Neural cell (in vitro differentiated cells): ENCODE results near the gene SIN3A. TPM values are rescaled to one million over a fixed set of nuclear protein-coding genes. Genes with fewer than 3 reads are reported as not detected.

ENCODE experiments used
- H2AFZ ChIP-seq: fragments of 200-600, 300-800 bp; sonication (generic), shearing (Covaris generic); 2 replicates; pipeline ENCODE4 v1.6.0; 2014; ENCODE audit warnings: low read depth, mild to moderate bottlenecking, antibody characterized with exemption, low read length, moderate library complexity
- H3F3A ChIP-seq: fragments of 200-600 bp; shearing (Covaris generic); 2 replicates; pipeline ENCODE4 v1.6.1; 2016; ENCODE audit warnings: mild to moderate bottlenecking, moderate library complexity, mixed read lengths, antibody characterized with exemption, low read length; ENCODE audit not compliant: insufficient read depth, poor library complexity, severe bottlenecking
- H3K27ac ChIP-seq: fragments of 200-600, 300-800 bp; sonication (generic), shearing (Covaris generic); 2 replicates; pipeline ENCODE4 v1.5.1; 2014; ENCODE audit warnings: mild to moderate bottlenecking, low read length, moderate library complexity
- H3K27me3 ChIP-seq: fragments of 300-800, 200-600 bp; sonication (generic), shearing (Covaris generic); 2 replicates; pipeline ENCODE4 v1.6.0; 2014; ENCODE audit warnings: mild to moderate bottlenecking, low read depth, low read length, moderate library complexity; ENCODE audit not compliant: insufficient read depth
- H3K36me3 ChIP-seq: fragments of 300-800, 200-600 bp; sonication (generic), shearing (Covaris generic); 2 replicates; pipeline ENCODE4 v1.5.1; 2014; ENCODE audit warnings: mild to moderate bottlenecking, antibody characterized with exemption, low read length, moderate library complexity; ENCODE audit not compliant: insufficient read depth
- H3K4me2 ChIP-seq: fragments of 300-800, 200-600 bp; sonication (generic), shearing (Covaris generic); 2 replicates; pipeline ENCODE4 v1.6.0; 2014; ENCODE audit warnings: mild to moderate bottlenecking, low read length
- H3K4me3 ChIP-seq: fragments of 300-800, 200-600 bp; sonication (generic), shearing (Covaris generic); 2 replicates; pipeline ENCODE4 v1.5.1; 2014; ENCODE audit warnings: mild to moderate bottlenecking, low read length, moderate library complexity
- H3K79me2 ChIP-seq: fragments of 200-600 bp; shearing (Covaris generic); replicated peaks from 2 replicates; pipeline ENCODE4 v1.6.0; 2014; ENCODE audit warnings: mild to moderate bottlenecking, low read length, moderate library complexity; ENCODE audit not compliant: insufficient read depth
- H3K9ac ChIP-seq: fragments of 300-800, 200-600 bp; sonication (generic), shearing (Covaris generic); 2 replicates; pipeline ENCODE4 v1.6.1; 2016; ENCODE audit warnings: mild to moderate bottlenecking, low read length, mixed read lengths
- H3K9me2 ChIP-seq: fragments of 200-600 bp; shearing (Covaris generic); 2 replicates; pipeline ENCODE4 v1.6.1; 2016; ENCODE audit warnings: mild to moderate bottlenecking, low read length, mixed read lengths; ENCODE audit not compliant: insufficient read depth
- H3K9me3 ChIP-seq: fragments of 200-600, 300-800 bp; sonication (generic), shearing (Covaris generic); 2 replicates; pipeline ENCODE4 v1.6.1; 2016; ENCODE audit warnings: mild to moderate bottlenecking, mixed run types, low read length, moderate library complexity, mixed read lengths
- H4K20me1 ChIP-seq: fragments of 200-600 bp; shearing (Covaris generic); 2 replicates; pipeline ENCODE4 v1.6.1; 2016; ENCODE audit warnings: mild to moderate bottlenecking, mixed run types; ENCODE audit not compliant: insufficient read depth
- EP300 ChIP-seq: fragments of 450-650 bp; conservative IDR thresholded peaks from 2 replicates; pipeline ENCODE4 v1.6.1; 2014; ENCODE audit warnings: antibody characterized with exemption, mild to moderate bottlenecking, moderate library complexity; ENCODE audit not compliant: poor library complexity, severe bottlenecking
- EZH2 ChIP-seq: fragments of 200-600, 300-800 bp; shearing (Covaris generic), sonication (generic); IDR thresholded peaks from 2 replicates; pipeline ENCODE4 v1.6.1; 2014; ENCODE audit warnings: antibody characterized with exemption, low read length, borderline replicate concordance, mild to moderate bottlenecking; ENCODE audit not compliant: insufficient read depth, poor library complexity, severe bottlenecking
- MXI1 ChIP-seq: fragments of 450-650 bp; conservative IDR thresholded peaks from 2 replicates; pipeline ENCODE4 v1.6.1; 2014; ENCODE audit warnings: antibody characterized with exemption, mild to moderate bottlenecking; ENCODE audit not compliant: poor library complexity, severe bottlenecking
- POLR2AphosphoS5 ChIP-seq: IDR thresholded peaks from 2 replicates; pipeline ENCODE4 v1.6.1; 2012
- RAD21 ChIP-seq: fragments of 450-650 bp; conservative IDR thresholded peaks from 2 replicates; pipeline ENCODE4 v1.6.1; 2014; ENCODE audit warnings: antibody characterized with exemption, mild to moderate bottlenecking, moderate library complexity
- SMC3 ChIP-seq: fragments of 450-650 bp; conservative IDR thresholded peaks from 2 replicates; pipeline ENCODE4 v1.6.1; 2014; ENCODE audit warnings: antibody characterized with exemption, mild to moderate bottlenecking, moderate library complexity; ENCODE audit not compliant: poor library complexity
- TAF1 ChIP-seq: IDR thresholded peaks from 2 replicates; pipeline ENCODE4 v1.6.1; 2012; ENCODE audit warnings: low read depth
- polyA plus RNA-seq: library from polyadenylated mRNA; depleted of rRNA; stranded (reverse); fragments of >200 nt; gene quantifications from 2 replicates; pipeline ENCODE4 v1.2.3, GENCODE V29; 2014
- TF ChIP-seq, protein P1 (sequence below): fragments of 450-650 bp; IDR thresholded peaks from 2 replicates; pipeline ENCODE4 v1.5.1; 2014; ENCODE audit warnings: antibody characterized with exemption, mild to moderate bottlenecking, moderate library complexity; ENCODE audit not compliant: poor library complexity, severe bottlenecking
- TF ChIP-seq, protein P2 (sequence below): IDR thresholded peaks from 2 replicates; pipeline ENCODE4 v1.6.1; 2012; ENCODE audit warnings: borderline replicate concordance

The SIN3A gene
- polyA plus RNA-seq, 1 donor from 2014 or later: 13.7 TPM

GRCh38 chr15:75360391-75360790 lies 91.1 kb downstream of the SIN3A start:
- H3K9ac ChIP-seq: no peak overlapping the region
- TF ChIP-seq SMC3: no peak
- TF ChIP-seq, protein P1, sequence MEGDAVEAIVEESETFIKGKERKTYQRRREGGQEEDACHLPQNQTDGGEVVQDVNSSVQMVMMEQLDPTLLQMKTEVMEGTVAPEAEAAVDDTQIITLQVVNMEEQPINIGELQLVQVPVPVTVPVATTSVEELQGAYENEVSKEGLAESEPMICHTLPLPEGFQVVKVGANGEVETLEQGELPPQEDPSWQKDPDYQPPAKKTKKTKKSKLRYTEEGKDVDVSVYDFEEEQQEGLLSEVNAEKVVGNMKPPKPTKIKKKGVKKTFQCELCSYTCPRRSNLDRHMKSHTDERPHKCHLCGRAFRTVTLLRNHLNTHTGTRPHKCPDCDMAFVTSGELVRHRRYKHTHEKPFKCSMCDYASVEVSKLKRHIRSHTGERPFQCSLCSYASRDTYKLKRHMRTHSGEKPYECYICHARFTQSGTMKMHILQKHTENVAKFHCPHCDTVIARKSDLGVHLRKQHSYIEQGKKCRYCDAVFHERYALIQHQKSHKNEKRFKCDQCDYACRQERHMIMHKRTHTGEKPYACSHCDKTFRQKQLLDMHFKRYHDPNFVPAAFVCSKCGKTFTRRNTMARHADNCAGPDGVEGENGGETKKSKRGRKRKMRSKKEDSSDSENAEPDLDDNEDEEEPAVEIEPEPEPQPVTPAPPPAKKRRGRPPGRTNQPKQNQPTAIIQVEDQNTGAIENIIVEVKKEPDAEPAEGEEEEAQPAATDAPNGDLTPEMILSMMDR: no peak
- TF ChIP-seq TAF1: no peak
- no peak for TF ChIP-seq EP300
- no peak for TF ChIP-seq RAD21
- no peak for TF ChIP-seq POLR2AphosphoS5
- TF ChIP-seq, protein P2, sequence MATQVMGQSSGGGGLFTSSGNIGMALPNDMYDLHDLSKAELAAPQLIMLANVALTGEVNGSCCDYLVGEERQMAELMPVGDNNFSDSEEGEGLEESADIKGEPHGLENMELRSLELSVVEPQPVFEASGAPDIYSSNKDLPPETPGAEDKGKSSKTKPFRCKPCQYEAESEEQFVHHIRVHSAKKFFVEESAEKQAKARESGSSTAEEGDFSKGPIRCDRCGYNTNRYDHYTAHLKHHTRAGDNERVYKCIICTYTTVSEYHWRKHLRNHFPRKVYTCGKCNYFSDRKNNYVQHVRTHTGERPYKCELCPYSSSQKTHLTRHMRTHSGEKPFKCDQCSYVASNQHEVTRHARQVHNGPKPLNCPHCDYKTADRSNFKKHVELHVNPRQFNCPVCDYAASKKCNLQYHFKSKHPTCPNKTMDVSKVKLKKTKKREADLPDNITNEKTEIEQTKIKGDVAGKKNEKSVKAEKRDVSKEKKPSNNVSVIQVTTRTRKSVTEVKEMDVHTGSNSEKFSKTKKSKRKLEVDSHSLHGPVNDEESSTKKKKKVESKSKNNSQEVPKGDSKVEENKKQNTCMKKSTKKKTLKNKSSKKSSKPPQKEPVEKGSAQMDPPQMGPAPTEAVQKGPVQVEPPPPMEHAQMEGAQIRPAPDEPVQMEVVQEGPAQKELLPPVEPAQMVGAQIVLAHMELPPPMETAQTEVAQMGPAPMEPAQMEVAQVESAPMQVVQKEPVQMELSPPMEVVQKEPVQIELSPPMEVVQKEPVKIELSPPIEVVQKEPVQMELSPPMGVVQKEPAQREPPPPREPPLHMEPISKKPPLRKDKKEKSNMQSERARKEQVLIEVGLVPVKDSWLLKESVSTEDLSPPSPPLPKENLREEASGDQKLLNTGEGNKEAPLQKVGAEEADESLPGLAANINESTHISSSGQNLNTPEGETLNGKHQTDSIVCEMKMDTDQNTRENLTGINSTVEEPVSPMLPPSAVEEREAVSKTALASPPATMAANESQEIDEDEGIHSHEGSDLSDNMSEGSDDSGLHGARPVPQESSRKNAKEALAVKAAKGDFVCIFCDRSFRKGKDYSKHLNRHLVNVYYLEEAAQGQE: no peak
- TF ChIP-seq EZH2: no peak
- TF ChIP-seq MXI1: no peak
- H3K27ac ChIP-seq: no peak overlapping the region
- H3F3A ChIP-seq: no peaks in the 10 kb centered on the region
- H3K4me3 ChIP-seq: no peak overlapping the region
- H3K27me3 ChIP-seq: no peaks in the 10 kb centered on the region
- no peaks in the 10 kb centered on the region for H3K9me3 ChIP-seq
- H4K20me1 ChIP-seq: no peaks in the 10 kb centered on the region
- H3K36me3 ChIP-seq: no peaks in the 10 kb centered on the region
- no peak overlapping the region for H3K4me2 ChIP-seq
- no peaks in the 10 kb centered on the region for H3K9me2 ChIP-seq
- no peaks in the 10 kb centered on the region for H3K79me2 ChIP-seq
- no peak overlapping the region for H2AFZ ChIP-seq

DNA sequence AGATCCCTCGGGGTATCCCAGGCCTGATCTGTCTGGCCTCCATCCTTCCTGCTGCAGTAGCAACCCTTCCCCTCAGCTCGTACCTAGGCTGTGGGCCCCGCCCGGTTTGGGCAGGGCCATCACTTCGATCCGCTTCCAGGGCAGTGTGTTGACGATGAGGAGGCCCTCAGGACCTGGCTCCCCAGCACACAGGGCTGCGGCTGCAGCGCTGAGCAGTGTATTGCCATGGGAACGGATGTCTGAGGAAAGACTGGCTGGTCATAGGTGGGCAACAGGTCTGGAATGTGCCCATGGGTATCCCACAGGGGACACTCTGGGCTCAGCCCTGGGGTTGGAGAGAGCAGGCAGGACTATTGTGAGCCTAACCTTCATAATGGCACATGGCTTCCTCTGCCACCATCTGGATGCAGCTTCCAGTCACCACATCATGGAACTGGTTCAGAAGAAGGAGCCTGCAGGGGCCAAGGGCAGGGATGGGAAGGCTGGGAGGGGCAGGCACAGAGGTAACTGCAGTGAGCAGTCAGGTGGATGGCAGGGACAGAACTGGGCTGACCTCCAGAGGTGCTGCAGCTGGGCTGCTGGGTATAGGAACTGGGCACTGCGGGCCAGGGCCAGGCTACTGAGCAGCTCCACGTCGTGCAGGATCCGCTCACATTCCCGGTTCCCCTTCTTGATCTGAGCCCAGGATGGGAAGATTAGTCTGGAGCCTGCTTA lies 91.8 kb downstream of the SIN3A start:
- Histone ChIP-seq H3K79me2 (no peaks in the 10 kb centered on the region), H2AFZ (no peak overlapping the region), H3K4me3 (no peak overlapping the region), H3K27ac (no peak overlapping the region), H3K27me3 (no peaks in the 10 kb centered on the region), H4K20me1 (no peaks in the 10 kb centered on the region), H3K9me3 (no peaks in the 10 kb centered on the region), H3K4me2 (no peak overlapping the region), H3K36me3 (no peaks in the 10 kb centered on the region), H3K9me2 (no peaks in the 10 kb centered on the region), H3F3A (no peaks in the 10 kb centered on the region), H3K9ac (no peak overlapping the region)
- TF ChIP-seq RAD21 (no peak), EP300 (no peak), MXI1 (no peak), SMC3 (no peak), TAF1 (no peak), POLR2AphosphoS5 (no peak), EZH2 (no peak)
- TF ChIP-seq, protein P1: no peak
- TF ChIP-seq, protein P2: no peak
